GM04504 (cell line): ENCODE data around the gene L2HGDH.

Experiments used
- DNase-seq: peaks from one replicate; pipeline ENCODE4 v3.0.0-alpha.2; 2012; ENCODE audit warnings: low read depth

The L2HGDH gene

GRCh38 chr14:50288146-50288545, 23.9 kb downstream of the L2HGDH start:
- DNase-seq = no peak

- no peak for DNase-seq
These were observed 26.2 kb downstream of the L2HGDH start for GRCh38 chr14:50285861-50286260.

DNA sequence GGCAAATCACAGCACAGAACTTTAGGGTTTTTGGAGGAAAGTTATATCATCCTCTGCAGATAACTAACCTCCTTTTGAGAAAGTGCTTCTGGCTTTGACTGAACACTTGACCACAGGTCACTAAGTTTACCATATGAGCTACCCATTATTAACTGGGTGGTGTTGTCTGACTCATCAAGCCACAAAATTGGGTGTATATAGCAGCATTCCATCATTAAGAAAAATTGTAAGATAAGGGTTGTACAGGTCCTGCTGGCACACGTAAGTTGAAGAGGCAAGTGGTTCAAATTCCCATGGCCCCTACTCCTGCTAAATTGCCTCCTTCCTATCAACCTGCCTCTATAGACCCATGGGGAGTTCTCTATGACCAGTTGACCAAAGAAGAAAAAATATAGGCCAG, 39.5 kb downstream of the L2HGDH start:
- DNase-seq = no peak

GRCh38 chr14:50270932-50271331, 41.1 kb downstream of the L2HGDH start:
- no peak for DNase-seq

GRCh38 chr14:50265029-50265428, 47.0 kb downstream of the L2HGDH start:
- no peak for DNase-seq

DNA sequence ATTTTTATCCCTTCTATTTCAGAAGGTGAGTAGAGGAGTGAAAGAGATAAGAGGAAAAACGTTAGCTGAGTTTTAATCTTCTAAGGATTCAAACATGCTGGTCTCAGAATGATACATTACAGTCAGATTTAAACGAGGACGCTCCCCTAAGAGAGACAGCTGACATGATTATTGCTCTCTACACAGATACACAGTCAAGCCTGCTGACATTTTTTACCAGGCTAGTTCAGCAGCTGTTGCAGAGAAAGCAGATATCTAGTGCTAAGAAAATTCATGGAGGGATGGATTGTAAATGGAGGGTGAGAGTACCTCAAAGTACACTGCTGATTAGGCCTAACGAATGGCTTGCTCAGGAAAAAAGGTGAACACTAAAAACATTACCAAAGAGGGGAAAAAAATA, 48.7 kb downstream of the L2HGDH start:
- no peak for DNase-seq

DNA sequence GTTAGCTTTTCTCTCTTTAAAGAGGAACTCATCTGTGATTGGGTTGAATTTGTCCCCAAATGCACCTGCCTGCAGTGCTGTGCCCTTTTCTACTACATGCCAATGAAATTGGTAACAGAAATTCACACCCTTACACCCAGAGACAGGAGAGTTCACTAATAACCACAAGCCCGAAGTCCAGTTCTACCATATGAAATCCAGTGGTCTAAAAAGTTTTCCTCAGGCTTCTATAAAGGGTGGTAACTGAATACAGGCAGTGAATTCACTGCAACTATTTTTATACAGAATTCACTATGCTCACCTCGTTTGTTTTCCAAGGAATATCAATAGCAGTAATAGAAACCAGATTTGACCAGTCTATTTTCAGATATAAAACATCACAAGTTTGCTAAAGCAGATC, 49.2 kb downstream of the L2HGDH start:
- no peak for DNase-seq

GRCh38 chr14:50260511-50260910, 51.5 kb downstream of the L2HGDH start:
- peak; percentile 21 for DNase-seq

- no peak for DNase-seq
These were observed 52.0 kb downstream of the L2HGDH start for GRCh38 chr14:50260072-50260471.

- DNase-seq = no peak
These were observed 54.3 kb downstream of the L2HGDH start for GRCh38 chr14:50257732-50258131.

GRCh38 chr14:50254248-50254647, 57.8 kb downstream of the L2HGDH start:
- DNase-seq = no peak

DNA sequence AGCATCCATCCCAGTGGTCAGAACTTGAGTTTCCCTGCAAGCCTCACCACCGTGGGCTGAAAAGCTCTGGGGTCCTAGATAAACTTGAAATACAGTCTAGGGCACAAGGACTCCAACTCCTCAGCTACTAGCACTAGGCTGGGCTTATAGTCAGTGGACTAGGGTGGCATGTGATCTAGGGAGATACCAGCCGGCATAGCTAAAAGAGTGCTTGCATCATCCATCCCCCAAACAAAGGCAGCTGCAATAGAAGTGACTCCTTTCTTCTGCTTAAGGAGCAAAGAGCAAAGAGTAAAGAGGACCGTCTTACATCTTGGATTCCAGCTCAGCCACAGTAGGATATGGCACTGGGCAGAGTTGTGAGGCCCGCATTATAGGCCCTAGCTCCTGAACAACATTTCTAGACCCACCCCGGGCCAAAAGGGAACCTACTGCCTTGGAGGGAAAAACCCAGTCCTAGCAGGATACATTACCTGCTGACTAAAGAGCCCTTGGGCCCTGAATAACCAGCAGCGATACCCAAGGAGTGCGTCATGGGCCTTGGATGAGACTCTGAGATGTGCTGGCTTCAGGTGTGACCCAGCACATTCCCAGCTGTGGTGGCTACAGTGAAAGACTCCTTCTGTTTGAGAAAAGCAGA, 62.8 kb downstream of the L2HGDH start:
- no peak for DNase-seq

DNA sequence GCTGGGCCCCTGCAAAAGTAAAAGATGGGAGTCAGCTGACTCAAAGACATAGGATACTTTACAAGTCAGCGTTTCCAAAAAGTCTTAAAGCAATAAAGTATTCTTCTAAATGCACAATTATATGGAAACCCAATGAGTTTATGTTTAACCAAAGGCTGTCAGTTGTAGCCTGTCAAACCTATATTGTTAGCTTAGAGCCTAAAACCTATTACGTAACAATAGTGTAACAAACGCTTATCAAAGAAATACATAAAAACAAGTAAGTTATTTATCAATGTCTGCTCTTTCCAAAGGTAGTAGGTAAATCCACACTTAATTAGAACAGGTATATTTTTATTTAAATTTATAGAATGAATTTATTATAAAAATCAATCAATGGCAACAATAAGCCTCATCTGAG, 64.8 kb downstream of the L2HGDH start:
- DNase-seq = no peak

DNA sequence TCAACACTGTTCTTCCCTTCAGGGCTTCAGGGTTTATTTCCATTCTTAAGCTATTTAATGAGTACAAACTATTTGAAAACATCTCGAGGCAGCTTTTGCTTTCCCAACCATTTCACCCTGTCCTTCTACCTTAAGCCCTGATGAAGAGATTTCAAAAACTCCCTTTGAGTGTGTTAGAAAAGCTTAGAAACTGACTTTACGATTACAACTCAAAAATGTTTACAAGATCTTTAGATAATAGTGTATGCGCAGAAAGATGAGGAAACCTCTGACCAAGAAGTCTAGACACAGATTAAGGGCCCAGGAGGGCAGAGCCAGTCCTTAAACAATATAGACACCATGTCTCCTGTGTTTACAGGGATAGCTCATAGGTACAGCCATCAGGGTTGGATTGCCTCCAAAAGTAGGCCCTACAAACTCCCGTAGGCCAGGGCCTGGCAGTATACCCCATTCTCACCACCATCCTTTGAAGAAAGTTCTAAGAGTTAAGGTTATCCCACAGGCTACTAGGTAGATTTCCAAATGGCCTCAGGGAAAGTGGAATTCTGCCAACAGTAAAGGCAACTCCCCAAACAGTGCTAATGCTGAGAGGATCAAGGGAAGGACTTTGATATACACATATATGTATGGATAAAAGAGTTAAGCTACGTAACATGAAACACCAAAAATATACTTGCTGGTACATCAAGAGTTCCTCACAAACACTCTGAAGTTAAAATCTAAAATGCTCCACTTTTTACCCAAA, 69.3 kb downstream of the L2HGDH start:
- DNase-seq = no peak

DNA sequence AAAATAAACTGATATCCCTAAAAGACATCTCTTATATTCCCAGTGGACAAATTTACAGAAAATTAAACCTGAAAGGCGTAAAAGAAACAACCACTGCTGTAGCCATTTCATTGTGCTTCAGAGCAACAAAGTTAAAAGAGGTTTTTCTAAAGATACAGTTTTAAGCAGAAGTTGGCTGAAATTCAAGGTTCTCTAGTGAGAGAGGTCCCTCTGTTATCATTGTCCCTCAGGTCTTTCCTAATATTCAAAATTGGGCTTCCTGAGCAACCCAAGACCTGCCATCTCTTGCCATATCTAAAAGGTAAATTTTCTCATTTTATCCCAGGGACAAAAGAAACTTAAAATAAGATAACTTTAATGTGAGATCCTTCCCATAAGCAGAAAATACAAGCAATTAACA, 69.9 kb downstream of the L2HGDH start:
- DNase-seq = no peak

DNA sequence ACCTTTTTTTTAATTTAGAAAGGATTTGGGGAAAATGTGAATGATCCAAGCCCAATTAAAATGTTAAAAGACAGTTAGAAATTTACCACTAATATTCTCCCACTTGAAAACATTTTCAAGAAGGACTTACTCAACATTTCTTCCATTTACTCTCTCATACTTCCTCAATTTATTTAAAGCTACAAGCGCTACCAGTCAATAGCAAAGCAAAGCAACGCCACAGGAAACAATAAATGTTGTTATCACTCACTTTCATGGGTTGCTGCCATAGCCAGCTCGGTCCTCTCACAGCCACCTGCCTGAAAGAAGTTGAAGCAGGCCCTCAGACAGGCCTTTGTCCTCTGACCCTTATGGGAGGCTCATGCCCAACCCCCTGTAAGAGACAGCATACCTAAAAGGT, 74.6 kb downstream of the L2HGDH start:
- DNase-seq = no peak

GRCh38 chr14:50233951-50234250, 78.1 kb downstream of the L2HGDH start:
- no peak for DNase-seq

GRCh38 chr14:50233166-50233950, 78.7 kb downstream of the L2HGDH start:
- DNase-seq = no peak

DNA sequence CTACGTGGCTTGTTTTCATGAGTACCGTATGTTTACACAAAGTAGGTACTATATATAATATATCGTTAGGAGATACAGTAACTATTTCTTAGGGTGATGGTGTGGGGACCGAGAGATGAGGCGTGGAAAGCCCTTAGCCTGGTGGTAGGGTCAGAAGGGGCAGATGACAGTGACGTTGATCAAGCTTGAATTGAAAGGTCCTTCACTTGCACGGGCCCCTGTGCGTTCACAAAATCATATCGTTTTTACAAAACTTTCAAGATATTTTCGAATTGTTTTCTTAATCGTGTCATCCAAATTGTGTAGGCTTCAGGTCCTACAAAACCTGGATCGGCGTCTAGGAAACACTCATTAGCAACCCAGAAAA, 79.8 kb downstream of the L2HGDH start:
- DNase-seq = no peak

GRCh38 chr14:50231475-50232275, 80.4 kb downstream of the L2HGDH start, which contains the start of gene SOS2:
TSS of gene SOS2 (minus strand) at chr14:50231578. CDS start at chr14:50231283, 295 bp downstream.
- DNase-seq = peak; percentile 60

DNA sequence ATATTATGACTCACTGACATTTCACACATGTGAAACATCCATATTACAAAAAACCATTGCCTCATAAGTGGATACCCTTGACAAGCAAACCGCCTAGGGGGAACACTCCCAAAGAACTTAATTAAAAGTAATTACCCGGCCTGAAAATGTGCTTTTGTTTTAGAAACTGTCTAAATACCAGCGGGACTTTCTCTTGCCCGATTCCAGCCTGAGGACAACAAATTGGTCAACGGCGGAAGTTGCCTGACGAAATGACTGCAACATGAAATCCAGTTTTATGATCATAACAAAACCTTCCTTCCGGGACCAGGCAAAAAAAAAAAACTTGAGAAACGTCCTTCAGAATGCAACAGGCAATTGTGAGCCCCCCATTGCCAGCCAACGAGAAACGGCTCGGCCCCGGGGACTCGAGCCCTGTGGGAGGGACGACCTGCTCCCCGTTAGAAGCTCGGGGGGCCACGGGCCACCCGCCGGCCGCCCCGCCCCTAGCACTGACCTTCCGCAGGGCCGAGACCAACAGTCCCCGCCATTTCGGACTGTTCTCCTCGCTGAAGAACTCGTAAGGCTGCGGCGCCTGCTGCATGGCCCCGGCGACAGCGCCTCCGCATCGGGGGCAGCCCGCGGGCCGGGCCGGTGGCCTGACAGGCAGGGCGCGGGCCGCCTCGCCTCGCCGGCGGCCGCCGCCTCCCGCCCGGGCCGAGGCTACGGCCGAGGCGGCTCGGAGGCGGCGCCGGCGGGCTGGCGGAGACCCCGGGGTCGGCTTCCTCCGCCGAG, 81.1 kb downstream of the L2HGDH start:
- peak; percentile 32 for DNase-seq

DNA sequence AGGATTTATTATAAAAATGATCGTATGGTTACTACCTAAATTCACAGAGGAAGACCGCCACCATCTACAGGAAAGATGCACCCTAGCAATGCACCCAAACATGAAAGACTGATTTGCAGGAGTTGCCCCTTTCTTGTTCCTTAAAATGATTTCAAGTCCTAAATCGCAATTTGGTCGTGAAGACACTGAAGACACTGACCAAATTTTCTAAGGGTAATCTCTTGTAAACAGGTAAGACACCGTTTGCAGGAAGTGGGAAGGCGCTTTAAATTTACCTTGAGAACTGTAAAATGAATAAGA, 81.7 kb downstream of the L2HGDH start:
- no peak for DNase-seq
